GM18907 (cell line): ENCODE measurements around the gene AP1M1.

ENCODE experiments used
- ATAC-seq: cut with Tn5 transposase; IDR thresholded peaks from one replicate; pipeline ENCODE4 v1.9.1; 2021; ENCODE audit warnings: mild to moderate bottlenecking, moderate library complexity; ENCODE audit not compliant: unreplicated experiment

AP1M1 gene

GRCh38 chr19:16228637-16229321 lies 31.1 kb downstream of the AP1M1 start:
- ATAC-seq, result no peak

GRCh38 chr19:16229322-16229641 lies 31.6 kb downstream of the AP1M1 start:
- no peak for ATAC-seq

GRCh38 chr19:16232127-16232526 lies 34.4 kb downstream of the AP1M1 start:
- ATAC-seq, result no peak

GRCh38 chr19:16232568-16232967 lies 34.9 kb downstream of the AP1M1 start:
- ATAC-seq, result no peak

DNA sequence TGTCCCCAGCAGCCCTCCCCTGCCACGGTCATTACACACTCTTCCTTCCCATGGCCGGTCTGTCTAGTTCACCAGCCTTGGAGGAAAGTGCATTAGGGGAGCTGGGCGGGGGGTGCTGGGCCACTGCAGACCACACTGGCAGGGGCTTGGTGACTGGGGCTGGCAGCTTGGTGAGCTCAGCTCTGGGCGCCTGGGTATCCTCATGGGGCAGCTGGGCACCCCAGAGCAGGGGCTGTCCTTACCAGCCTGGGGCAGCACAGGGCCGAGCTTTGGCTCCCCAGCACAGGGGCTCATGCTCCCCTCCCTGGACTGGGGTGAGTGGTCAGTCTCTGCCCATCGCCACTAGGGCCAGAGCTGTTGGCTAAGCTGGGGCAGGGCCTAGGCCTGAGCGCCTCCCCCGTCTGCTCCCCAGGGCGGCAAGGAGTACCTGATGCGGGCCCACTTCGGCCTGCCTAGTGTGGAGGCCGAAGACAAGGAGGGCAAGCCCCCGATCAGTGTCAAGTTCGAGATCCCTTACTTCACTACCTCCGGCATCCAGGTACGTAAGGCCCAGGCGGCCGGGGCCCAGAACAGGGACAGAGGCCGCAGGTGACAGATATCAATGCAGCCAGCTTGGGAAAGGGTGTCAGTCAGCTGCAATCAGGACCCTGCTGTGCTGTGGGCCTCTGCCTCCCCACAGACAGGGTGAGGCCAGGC lies 35.5 kb downstream of the AP1M1 start:
- no peak for ATAC-seq

GRCh38 chr19:16233836-16234551 lies 36.3 kb downstream of the AP1M1 start:
- no peak for ATAC-seq

GRCh38 chr19:16234552-16235445 lies 37.1 kb downstream of the AP1M1 start:
- ATAC-seq, result no peak

DNA sequence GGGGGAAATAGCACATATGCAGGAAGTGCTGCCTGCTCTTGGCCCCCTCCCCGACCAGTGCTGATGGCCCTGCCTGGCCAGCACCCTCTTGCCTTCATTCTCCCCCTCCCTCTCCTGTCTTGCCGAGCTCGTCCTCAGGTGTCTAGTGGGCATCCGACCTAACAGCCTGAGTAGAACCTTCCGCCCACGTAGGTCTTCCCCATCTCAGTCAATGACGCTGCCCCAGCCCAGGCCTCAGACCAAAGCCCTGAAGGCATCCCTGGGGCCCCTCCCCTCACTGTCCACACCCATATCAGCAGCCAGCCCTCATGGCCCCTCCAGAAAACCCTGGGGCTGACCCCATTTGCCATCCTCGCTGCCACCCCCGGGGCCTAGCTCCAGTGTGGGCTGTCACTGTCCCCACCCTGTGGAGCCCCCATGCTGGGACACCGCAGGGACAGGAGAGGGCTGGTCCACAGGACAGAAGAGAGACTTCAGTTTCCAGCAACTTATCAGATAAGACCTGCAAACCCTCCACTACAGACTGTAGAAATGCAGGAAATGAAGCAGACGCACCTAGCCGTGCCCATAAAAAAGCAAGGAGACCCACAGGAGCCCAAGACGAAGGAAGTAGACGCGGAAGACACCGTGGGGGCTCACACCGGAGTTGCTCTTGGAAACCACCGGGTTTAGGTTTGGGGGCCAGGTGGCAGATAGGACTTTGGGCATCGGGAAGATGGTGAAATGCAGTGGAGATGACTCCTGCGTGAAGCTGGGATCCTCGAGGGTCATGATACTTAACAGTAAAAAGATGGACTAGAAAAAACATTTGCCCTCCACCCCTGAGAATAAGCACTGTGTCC lies 38.3 kb downstream of the AP1M1 start:
- no peak for ATAC-seq

GRCh38 chr19:16244091-16244490 lies 46.4 kb downstream of the AP1M1 start:
- no peak for ATAC-seq

DNA sequence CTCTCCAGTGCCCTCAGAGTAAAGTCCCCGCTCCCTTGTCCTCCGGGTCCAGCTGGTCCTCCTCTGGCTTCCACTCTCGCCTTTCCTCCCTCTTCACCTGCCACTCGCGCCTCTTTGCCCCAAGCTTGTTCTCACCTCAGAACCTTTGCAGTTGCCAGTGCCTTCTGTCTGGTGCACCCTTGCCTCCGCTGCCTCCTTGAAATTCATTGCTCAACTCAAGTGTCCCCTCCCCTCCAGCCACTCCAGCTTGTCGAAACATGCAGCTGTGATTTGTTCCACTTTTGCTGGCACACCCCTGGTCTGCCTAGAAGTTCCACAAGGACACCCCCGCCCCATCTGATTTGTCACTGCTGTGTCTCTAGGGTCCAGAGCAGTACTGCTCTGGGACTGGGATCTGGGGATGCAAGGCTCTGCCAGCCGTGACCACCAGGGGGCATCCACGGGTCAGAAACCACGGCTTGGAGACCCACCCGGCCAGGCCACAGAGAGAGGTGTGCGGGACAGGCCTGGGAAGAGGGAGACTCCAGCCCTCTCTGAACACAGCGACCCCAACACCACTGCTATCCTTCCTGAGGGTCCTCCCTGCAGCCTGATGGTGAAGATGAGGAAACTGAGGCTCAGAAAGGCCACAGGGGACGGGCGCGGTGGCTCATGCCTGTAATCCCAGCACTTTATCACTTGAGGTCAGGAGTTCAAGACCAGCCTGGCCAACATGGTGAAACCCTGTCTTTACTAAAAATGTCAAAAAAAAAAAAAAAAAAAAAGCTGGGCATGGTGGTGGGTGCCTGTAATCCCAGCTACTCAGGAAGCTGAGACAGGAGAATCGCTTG lies 49.9 kb downstream of the AP1M1 start:
- ATAC-seq, result no peak

- no peak for ATAC-seq
These were observed 50.8 kb downstream of the AP1M1 start for GRCh38 chr19:16248380-16249023.

GRCh38 chr19:16249826-16250404 lies 52.2 kb downstream of the AP1M1 start:
- ATAC-seq, result no peak

DNA sequence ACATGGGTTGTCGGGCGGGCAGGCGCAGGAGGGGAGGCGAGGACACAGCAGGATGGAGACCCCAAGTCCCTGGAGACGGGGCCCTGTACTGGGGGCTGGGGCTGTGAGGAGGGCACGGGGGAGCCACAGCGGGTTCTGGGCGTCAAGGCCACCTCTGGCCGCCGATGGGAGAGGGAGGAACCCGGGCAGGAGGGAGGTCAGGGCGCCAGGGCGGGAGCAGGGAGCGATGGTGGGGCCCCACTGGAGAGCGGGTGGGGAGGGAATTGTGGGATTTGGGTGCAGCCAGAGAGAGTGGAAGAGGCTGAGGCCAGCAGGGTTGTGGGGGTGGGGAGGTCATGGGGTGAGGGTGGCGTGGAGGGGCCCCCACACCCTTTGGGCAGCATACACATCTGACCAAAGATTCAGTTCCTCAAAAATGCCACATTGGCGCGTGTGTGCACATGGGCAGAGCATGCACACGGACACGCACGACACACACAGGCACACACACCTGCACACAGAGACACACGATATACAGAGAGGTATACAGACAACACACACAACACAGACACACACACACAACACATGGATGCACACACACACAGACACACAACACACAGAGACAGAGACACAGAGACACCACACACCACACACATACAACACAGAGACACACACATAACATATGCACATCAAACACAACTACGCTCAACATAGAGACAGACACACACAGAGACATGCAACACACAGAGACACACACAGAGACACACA lies 54.9 kb downstream of the AP1M1 start:
- ATAC-seq, result no peak

- no peak for ATAC-seq
These were observed 57.2 kb downstream of the AP1M1 start for GRCh38 chr19:16254851-16255408.

DNA sequence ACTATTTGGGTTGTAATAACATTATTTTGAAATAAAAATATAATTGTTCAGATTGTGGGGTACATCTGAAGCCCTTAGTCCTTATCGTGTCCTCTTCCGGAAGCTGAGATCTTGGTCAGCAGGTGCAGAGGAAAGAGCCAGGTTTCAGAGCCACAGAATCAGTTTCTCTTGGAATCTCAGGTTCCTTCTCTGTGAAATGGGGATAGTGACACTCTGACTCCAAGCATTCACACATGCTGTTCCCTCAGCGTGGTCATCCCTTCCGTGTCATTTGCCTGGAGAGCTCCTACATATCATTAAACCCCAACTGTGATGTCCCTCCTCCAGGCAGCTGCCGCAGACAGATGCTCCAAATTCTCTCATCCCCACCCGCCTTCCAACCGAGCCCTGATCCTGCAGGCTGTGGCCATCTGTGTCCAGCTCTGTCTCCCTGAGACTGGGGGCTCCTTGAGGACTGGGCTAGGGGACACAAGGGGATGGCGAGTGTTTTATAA lies 59.8 kb downstream of the AP1M1 start:
- no peak for ATAC-seq

DNA sequence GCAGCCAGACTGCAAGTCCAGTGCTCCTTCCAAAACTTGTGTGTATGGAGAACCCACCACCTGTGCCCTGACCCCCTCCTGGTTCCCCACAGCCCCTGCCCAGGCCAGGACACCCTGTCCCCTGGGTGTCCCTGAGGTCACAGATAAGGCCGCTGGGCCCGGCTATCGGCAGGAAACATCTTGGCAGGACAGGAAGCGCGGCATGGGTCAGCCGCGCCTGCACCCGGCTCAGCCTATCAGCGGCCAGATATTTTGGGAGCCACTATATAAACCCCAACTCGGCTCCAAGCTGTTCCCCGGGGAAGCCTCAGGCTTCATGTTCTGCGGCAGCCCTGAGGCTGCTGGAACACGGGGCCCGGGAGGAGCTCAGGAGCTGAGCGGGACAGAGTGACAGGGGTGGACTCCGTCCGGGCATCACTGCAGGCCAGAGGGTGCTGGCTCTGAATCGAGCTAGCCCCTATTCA lies 60.8 kb downstream of the AP1M1 start:
- ATAC-seq, result no peak
